GM19463 (cell line): ENCODE data around the gene PTGIS.
"Not testable (repeated sequence)": the region's sequence is repeated elsewhere in the genome, so short reads cannot be mapped to it uniquely, and the experiment has no call there.

ENCODE experiments used
- ATAC-seq: cut with Tn5 transposase; IDR thresholded peaks from one replicate; pipeline ENCODE4 v1.9.1; 2021; ENCODE audit warnings: mild to moderate bottlenecking, moderate library complexity; ENCODE audit not compliant: unreplicated experiment

Gene PTGIS

DNA sequence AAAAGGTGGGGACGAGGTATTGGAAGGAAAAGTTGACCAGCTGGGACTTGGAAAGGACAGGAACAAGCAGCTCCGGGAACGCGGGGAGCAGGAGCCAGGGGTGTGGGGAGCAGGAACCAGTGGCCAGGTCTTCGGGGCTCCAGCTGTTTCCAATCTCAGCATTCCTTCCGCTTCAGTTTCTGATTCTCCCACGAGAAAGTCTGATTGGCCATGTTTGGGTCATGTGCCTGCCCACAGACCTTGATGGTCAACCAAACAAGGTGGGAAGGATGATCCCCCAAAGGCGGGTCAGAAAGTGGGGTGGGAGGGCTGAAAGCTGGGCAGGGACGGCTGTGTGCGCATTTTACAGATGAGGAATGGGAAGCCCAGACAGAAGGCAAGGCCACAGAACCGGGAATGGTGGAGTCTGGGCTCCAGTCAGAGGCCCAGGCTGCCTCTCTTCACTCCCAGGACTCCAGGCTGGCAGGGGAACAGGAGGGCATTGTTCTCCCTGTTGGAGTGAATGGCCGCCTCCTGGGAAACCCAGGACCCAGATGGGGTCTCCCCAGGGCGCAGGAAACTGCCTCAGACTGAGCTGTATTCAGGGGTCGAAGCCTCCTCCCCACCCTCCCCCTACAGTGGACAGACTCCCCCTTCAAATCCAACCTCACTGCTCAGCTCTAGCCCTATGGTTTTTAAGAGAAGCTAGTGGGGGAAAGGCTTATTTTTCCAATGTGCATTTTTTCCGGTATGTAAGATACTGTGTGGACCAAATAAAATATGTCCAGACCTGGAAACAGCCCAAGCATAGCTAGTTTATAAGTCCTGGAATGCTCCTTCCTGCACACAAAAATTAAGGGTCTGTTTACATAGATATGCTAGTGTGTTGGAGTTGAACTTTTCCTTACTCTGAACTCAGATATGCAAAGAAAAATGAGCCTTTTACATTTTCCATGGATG, 12.2 kb upstream of the PTGIS start:
- no peak for ATAC-seq

DNA sequence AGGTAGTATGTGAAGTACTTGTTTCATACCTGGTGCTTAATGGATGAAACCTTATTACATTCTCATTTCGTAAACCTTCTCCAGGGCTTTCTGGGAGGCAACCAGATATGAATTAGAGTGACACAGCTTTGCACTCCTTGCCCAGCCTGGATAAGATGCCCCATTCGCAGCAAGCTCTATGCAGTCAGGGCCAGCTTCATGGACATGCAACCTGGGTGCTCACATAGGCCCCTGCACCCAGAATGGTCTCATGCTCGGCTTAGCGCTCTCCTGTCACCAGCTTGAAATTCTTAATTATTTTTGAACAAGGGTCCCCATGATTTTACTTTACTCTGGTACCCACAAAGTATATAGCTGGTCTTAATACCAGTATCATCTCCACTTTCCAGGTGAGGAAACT, 11.3 kb upstream of the PTGIS start:
- no peak for ATAC-seq

DNA sequence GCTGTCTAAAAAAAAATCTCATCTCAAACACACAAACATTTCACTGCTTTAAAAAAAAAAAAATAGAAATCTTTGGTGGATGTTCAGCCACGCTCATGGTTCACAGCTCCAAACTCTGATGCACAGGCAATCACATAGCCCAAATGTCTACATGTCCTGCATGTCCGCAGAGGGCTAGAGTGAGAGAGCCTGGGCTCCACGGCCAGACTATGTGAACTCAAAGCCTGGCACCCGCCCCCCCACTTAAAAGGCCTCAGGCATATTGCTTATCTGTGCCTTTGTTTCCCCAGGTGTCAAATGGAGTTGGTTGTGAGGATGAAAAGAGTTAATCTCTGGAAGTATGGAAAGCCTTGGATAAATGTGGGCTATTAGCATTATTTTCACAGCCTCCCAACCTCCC, 10.5 kb upstream of the PTGIS start:
- ATAC-seq: no peak

DNA sequence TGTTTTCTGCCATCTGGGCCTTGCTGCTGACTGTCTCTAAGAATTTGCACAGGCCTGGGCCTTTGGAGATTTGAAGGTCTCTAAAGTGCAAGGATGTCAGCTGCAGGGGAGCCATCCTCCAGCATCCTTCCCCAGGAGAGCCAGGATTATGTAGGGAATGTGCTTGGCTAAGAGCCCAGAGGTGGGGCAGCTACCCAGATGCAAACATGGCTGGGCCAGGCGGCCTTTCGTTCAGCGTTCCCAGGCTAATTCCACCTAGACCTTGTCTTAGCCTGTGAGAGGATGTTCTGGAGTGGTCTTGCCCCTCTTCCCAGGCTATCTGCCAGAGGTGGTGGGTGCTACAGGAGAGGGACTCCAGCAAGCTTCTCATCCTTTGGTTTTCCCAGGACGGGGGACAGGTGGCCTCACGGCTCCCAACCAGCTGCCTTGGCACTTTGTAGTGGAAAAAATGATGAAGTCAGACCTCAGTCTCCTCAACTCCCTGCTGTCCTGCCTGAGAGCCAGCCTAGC, 7.7 kb upstream of the PTGIS start:
- ATAC-seq: no peak

DNA sequence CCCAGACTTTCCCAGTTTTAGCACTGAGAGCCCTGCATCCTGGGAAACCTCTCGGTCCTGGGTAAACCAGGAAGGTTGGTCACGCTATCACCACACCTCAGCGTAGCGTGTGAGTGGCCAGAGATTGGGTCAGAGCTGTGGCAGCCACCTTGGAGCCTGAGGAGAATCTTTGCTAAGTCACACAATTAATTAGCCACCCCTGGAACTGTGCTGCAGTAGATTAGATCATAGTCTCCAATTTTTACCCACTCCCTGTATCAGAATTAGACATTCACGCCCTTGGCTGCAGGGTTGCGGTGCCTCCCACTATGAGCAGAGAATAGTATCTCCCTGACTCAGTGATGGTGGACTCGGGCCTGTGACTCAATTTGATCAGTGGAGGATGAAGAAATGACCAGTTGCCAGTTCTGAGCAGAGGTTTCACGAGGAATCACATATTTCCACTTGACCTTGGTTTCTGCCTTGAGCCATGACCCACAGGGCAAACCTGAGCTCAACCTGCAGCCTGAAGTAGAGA, 6.0 kb upstream of the PTGIS start:
- ATAC-seq: no peak

DNA sequence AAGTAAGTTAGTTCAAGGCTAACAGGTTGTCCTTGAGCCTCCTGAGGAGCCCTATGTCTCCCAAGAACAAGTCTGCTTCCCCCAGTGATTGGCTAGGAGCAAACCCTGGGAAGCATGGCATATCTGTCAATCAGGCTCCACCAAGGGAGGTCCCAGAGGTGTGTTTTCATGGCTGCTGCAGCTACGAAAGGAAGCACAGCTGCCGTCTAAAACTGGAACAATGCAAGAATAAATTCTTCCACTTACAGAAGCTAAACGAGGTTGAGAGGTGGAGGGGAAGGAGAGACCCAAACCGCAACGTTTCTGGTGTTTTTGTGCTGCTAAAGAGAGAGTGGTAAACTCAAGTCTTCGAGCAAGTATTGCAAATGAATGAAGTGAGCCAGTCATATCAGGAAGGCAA, 4.9 kb upstream of the PTGIS start:
- no peak for ATAC-seq

DNA sequence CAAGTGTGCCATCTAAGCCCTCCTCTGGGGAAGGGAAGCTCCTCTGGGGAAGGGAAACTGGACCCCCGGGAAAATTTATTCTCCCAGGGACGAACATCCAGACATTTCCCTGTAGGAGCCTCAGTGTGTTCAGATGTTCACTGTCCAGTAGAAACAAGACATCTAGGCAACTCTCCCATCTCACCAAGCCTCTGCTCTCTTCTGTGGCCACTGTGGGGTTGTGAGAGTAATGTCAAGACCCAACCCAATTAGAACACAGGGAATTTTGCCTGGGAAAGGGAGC, 3.6 kb upstream of the PTGIS start:
- no peak for ATAC-seq

DNA sequence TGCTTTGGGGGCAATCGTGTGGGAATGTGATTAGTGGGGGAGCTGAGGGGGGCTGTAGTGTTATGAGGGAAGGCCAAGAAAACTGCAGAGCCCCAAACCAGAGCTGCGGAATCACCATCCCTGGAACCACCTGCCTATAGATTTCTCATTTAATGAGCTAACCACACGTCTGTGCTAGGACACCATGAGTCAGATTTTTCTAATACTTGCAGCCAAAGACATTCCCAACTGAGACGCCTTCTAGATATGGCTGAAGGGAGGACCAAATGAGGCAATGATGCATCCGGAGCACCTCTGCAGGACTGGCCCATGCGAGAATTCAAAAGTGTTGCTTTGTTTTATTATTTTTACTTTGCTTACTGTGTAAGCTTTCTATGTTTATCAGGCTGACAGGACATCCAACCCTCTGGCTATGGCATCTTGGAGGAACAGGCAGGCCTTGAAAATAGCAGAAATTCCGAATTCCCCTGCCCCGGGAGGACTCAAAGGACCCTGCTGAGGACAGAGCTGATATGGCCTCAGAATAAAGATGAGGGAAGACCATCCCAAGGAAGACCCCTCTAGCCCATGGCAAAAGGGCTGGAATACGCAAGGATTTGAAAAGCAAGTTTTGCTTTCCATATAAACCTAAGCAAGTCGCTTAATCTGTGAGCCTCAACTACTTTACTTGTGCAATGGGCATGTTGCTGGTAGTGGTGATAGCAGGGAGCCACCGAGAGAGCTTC, 3.1 kb upstream of the PTGIS start:
- ATAC-seq: no peak

DNA sequence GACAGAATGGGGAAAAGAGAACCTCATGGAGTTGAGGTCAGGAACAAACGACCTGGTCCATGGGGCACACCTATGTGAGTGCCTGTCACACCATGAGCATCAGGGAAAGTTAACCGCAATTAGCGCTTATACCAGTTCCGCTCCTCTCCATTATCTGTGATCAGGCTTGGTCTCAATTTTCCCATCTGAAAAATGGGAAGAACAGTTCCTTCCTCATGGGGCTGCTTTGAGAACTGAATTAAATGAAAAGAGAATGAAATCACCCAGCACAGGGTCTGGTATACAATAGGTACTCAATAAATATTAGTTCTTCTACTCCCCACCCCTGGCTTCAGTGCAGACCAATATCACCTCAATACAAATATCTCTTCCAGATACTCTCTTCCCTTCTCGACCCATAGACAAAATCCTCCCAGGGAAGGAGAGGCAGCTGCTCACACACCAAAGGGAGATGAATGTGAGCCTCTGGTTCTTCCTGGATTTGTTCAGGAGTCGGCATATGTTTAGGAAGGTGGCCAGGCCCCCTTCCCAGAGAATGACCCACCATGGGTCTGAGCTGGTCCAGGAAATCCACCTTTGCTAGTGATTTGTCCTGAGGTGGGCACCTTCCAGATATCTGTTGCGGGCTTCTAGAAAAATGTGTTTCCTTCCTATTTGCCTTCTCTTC, 2.4 kb upstream of the PTGIS start:
- no peak for ATAC-seq

DNA sequence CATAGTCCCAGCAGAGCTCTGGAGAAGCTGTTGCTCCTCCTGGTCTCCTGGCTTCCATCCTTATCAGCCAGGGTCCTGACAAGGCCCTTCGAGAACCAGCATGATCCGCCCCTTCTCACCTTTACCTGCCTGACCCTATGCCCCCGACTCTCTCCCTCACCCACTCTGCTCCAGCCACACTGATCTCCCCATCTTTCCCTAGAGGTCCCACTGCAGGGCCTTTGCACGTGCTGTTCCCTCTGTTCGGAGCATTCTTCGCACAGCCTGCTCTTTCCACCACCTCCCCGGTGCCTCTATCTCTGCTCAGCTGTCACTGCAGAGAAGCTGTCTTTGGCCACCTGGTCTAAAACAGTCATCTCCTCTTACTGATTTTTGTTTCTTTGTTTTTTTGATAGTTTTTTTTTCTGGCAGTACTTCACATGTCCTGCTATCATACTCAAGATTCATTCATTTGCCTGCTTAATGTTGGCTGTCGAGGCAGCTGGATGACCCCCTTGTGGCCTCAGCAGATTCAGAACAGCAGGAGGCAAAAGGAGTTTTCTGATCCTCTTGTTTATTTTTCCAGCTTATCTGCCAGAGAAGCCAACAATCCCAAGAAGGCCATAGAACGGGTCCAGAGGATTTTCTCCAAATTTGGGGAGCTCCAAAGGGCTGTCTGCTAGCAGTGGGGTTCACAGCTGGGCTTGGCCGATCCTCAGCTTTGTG, 1.6 kb upstream of the PTGIS start:
- no peak for ATAC-seq

DNA sequence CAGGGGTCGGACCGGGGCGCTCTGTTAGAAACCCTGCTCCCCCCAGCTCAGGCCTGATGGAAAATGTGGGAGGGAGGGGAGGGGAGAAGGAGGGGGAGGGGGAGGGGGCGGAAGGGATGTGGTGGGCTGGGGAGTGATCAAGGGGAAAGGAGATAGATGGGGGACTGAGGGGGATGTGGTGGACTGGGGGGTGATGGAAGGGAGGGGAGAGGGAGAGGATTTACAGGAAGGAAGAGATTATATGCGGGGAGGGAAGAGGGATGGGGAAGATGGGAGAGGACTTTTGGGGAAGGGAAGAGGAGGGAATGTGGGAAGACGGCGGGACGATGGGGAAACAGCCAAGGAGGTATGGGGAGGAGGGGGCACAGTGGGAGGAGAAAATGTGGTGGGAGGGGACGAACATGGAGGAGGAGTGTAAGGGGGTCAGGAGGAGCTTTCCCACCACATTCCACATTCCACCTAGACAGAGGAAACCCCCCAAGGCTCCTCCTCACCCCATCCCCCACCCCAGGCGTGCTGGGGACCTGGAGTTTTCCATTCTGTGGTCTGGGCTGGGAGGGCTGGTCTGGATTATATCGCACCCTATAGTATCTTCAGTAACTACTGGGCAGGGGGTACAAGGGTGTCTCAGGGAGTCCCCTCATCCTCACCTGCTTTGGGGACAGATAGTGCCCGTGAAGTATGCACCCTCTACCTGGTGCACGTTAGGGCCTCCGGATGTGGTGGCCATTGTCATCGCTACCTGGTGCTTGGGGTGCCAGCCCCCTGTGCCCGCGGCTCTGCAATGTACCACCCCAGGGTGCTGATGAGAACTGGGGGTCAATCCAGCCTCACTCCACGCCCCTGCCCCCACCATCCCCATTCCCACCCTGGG, 578 bp upstream of the PTGIS start:
- ATAC-seq: no peak

DNA sequence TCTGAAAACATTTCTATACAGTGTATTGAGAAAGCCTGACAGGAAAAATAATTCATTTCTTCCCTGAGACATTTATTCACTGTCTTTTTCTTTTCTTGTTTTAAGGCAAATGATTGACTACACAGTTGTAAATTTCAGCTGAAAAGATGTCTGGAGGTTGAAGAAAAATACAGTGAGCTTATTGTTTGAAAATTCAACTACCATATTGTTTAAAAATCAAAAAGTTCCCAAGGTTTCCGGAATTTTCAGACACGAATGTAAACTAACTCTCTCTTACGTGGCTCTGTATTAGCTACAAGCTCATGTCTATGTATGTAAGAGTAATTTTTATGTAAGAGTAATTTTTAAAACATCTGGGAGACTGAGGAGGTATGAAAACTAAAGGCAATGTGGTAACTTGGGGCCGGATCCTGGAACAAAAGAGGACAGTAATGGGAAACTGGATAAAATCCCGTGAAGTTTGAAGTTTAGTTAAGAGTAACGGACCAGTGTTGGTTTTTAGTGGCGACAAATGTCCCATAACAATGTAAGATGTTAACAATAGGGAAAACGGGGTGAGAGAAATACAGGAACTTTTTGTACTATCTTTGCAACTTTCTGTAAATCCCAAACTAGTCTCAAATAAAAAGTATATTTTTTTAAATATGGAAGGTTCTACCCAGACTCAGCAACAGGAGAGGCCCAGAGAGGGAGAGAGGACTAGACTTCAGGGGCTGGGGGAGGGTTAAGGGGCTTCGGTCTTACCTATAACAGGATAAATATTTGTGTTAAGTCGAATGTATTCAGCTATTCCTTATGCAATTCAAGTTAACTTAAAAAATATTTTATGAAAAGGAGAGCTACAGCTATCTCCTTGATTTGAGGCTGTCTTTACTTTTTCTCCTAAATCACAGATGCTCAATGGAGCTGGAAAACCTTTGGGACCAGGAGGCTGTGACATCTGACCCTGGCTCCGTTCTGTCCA, 1.3 kb downstream of the PTGIS start:
- no peak for ATAC-seq

DNA sequence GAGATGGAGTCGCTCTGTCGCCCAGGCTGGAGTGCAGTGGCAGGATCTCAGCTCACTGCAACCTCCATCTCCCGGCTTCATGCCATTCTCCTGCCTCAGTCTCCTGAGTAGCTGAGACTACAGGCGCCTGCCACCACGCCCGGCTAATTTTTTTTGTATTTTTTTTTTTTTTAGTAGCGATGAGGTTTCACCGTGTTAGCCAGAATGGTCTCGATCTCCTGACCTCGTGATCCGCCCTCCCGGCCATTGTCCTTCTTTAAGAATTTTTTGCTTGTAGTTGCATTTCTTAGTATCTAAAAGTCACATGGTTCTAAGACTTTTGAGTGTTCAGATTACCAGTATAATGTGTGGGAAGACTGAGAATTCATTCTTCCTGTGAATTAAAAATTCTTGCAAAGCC, 2.9 kb downstream of the PTGIS start:
- ATAC-seq: not testable (repeated sequence)

DNA sequence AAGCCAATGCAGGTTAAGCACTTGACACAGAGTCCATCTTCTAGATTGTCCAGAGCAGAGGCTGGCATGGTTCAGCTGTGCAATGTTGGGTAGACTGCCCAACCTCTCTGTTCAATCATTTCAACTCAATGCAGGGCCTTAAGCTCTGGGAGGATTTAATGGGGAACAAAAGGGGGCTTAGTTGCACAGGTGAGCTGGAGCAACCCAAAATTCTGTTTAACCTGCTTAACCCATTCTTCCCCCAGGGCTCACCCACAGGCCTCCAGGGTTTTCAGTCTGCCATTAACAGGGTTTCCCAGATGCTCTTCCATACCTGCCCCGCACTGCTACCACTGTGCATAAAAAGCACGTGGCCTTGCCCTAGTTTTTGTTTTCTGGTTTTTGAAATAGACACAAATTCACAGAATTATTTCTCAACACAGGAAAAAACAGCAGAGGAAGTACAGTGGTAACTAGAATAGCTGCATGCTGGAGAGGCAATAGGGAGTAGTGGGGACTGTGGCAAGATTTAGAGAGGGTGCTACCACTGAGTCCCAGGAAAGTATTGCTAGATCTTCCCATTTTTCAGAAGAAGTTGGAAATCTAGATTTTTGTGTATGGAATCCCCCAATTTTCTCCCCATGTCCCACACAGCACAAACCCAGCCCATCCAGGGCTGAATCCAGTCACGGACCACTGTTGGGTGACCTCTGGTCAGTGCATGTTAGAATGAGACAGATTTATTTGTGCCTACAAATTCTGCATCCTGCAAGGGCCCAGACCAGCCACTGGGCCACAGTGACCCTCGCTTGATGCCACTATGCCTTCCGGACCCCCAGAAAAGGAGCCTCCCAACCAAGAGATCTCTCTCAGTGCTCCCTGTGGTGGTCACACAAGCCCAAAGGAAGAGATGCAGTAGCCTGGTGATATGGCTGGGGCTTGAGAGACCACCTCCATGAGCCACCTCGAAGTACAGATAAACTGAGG, 4.6 kb downstream of the PTGIS start:
- ATAC-seq: no peak

DNA sequence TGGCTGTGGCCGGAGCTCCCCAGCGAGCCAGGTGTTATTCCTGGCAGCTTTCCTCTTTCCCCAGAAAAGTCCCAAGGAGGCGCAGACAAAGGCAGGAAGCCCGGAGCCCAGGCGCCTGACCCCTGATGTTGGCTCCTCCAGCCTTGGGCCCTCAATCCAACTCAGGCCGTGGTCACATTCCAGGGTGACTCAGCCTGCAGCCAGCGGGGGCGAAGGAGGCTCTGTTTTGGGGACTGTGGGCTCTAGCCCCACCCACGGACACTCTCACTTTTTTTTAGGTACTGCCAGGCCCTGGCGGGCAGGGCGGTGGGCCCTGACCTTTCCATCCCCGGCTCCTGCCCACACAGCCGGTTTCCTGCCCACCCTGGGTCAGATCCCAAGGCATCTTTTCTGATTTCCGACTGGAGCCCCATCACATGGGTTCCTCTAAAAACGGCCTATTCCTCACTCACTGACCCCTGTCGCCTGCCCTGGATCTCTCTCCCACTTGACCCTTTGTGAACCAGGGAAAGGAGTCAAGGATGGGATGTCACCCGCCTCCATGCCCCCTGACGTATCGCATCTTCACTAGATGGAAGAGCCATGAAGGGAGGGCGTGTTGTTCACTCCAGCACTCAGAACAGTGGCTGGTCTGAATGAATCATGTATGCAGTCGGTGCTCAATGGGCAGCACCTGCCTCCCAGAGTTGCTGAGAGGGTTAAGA, 5.5 kb downstream of the PTGIS start:
- no peak for ATAC-seq

DNA sequence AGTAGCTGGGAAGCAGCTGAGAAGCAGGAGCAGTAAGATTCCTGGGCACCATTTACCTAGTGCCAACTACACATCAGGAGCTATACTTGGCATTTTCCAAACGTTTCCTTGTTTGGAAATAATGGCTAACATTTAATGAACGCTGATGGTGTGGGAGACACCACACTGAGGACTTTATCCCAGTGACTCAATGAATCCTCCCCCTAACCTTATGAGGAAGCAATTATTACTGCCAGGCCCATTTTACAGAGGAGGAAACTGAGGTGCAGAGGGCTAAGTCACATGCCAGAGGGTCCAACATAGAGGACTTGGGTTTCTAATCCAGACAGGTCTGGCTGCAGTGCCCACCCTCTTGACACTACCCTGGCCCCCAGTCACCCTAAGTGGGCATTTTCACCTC, 6.1 kb downstream of the PTGIS start:
- no peak for ATAC-seq

DNA sequence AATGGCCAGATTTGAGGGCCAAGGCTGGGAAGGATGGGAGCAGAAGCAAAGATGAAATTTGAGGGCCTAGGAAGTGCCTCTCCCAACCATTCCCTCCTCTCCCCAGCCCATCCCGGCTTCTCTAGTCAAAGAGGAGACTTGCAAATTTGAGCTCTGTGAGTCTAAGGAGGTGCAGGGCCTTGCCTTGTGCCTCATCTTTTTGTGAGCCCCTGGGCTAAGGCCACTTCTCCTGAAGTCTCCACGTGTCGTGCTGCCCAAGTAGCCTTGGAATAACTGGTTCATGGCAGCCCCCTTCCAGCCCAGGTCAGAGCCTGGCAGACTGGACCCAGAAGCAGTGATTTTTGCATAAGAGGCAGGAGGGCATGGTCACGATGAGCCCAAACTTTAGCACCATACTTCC, 6.7 kb downstream of the PTGIS start:
- no peak for ATAC-seq
